Activated CD8-positive, alpha-beta T cell treated with anti-CD3 and anti-CD28 coated beads for 36 hours (primary cell): ENCODE data around the gene LRRC56. TPM values are rescaled to one million over a fixed set of nuclear protein-coding genes. Genes with fewer than 3 reads are reported as not detected.

Experiments used
- ATAC-seq: fragments of 200-7000 bp; cut with Tn5 transposase; one replicate; pipeline ENCODE4 v1.10.0; 2021; ENCODE audit warnings: mild to moderate bottlenecking, moderate library complexity
- CTCF ChIA-PET: fragments of 350-600 bp; sonication (Branson Sonifier 250); formaldehyde crosslinking; loops from one replicate; lab custom pipeline; 2021; ENCODE audit warnings: antibody characterized with exemption; lab: Charles Lee
- POLR2A ChIA-PET: fragments of 350-600 bp; sonication (Branson Sonifier 250); formaldehyde crosslinking; loops from one replicate; lab custom pipeline; 2021; ENCODE audit warnings: antibody characterized with exemption; lab: Charles Lee
- DNase-seq: peaks from one replicate; pipeline ENCODE4 v3.0.0-alpha.2; 2020
- H3K27ac Mint-ChIP-seq: one replicate; pipeline ENCODE4 v1.8.0; 2021; ENCODE audit warnings: mild to moderate bottlenecking, mixed read lengths
- H3K27me3 Mint-ChIP-seq: one replicate; pipeline ENCODE4 v1.8.0; 2021; ENCODE audit warnings: mixed read lengths
- H3K36me3 Mint-ChIP-seq: one replicate; pipeline ENCODE4 v1.8.0; 2021; ENCODE audit warnings: low read depth, mixed read lengths
- H3K4me1 Mint-ChIP-seq: one replicate; pipeline ENCODE4 v1.8.0; 2021; ENCODE audit warnings: low read depth, mixed read lengths
- H3K4me3 Mint-ChIP-seq: one replicate; pipeline ENCODE4 v1.8.0; 2021; ENCODE audit warnings: mild to moderate bottlenecking, moderate library complexity, mixed read lengths
- H3K9me3 Mint-ChIP-seq: one replicate; pipeline ENCODE4 v1.8.0; 2021; ENCODE audit warnings: mixed read lengths
- intact Hi-C: fragments of 100-400 bp; cut with micrococcal nuclease; formaldehyde crosslinking; loops from one replicate; pipeline ENCODE4 v1.10.0; 2022
- total RNA-seq, 2 experiments: library from RNA; stranded (reverse); gene quantifications; one replicate each; pipeline ENCODE4 v1.2.3, GENCODE V29; 2021
- TF ChIP-seq, protein P1 (sequence below): fragments of 200-600 bp; IDR thresholded peaks from one replicate; pipeline ENCODE4 v1.8.0; 2022; ENCODE audit warnings: antibody characterized with exemption, mild to moderate bottlenecking

The LRRC56 gene
- total RNA-seq, 2 experiments from 2014 or later, result 0.67 to 0.99 TPM

GRCh38 chr11:518463-519202 lies 18.7 kb upstream of the LRRC56 start:
- POLR2A ChIA-PET, result interaction anchor here (0.6 to 2.0 kb wide), 8 partner anchors 12 to 311 kb away, joined by 3 to 8 read pairs (median 4); partner anchors contain the start of genes HRAS, LRRC56 and RNH1
- Mint-ChIP-seq H3K4me3 (peak overlapping the region; percentile 74), H3K27me3 (no peaks in the 10 kb centered on the region), H3K9me3 (peaks cover 7% of the 10 kb centered on the region), H3K27ac (peak overlapping the region; percentile 68), H3K4me1 (peaks cover 3% of the 10 kb centered on the region), H3K36me3 (peaks cover 12% of the 10 kb centered on the region)
- CTCF ChIA-PET, result interaction anchor here (0.5 to 3.6 kb wide), 33 partner anchors 9 to 302 kb away, joined by 3 to 51 read pairs (median 3); partner anchors contain the start of genes HRAS, LRRC56, PTDSS2 and RNH1
- peak; percentile 97 for ATAC-seq
- TF ChIP-seq, protein P1, sequence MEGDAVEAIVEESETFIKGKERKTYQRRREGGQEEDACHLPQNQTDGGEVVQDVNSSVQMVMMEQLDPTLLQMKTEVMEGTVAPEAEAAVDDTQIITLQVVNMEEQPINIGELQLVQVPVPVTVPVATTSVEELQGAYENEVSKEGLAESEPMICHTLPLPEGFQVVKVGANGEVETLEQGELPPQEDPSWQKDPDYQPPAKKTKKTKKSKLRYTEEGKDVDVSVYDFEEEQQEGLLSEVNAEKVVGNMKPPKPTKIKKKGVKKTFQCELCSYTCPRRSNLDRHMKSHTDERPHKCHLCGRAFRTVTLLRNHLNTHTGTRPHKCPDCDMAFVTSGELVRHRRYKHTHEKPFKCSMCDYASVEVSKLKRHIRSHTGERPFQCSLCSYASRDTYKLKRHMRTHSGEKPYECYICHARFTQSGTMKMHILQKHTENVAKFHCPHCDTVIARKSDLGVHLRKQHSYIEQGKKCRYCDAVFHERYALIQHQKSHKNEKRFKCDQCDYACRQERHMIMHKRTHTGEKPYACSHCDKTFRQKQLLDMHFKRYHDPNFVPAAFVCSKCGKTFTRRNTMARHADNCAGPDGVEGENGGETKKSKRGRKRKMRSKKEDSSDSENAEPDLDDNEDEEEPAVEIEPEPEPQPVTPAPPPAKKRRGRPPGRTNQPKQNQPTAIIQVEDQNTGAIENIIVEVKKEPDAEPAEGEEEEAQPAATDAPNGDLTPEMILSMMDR, result peak; percentile 100
- DNase-seq, result peak; percentile 86
- intact Hi-C loops, result no loop called here

DNA sequence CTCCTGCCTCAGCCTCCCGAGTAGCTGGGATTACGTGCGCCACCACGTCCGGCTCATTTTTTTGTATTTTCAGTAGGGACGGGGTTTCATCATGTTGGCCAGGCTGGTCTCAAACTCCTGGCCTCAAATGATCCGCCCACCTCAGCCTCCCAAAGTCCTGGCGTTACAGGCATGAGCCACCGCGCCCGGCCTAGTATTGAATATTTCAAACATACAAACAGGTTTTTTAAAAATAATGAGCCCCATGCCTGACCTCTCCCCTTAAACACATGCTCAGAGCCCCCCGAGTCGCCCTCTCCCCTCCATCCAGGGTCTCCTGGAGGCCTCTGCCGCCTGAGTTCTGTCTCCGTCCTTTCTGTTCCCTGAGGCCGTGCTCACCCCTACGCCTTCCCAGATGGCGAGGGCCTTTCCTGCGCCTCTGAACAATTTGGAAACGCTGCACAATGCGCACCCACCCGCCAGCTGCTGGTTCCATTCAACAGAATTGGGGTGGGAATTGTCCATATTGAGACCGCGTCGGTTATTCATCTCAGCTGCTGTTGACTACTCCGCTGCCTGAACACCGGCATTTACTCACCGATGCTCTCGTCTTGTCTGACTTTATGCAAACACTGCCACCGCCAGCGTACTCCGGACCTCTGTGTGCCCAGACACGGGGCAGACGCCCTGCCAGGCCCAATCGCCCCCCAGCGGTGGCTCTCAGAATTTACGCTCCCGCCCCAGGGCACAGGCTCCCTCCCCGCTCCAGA lies 16.7 kb upstream of the LRRC56 start:
- no peak overlapping the region for H3K27ac Mint-ChIP-seq
- H3K36me3 Mint-ChIP-seq, result peaks cover 4% of the 10 kb centered on the region
- TF ChIP-seq, protein P1, result no peak
- POLR2A ChIA-PET, result interaction anchor here (0.6 kb wide), 1 partner anchor 258 kb away, joined by 3 read pairs; no protein-coding TSS in a partner anchor
- no peaks in the 10 kb centered on the region for H3K27me3 Mint-ChIP-seq
- intact Hi-C loops, result no loop called here
- ATAC-seq (no peak), DNase-seq (peak; percentile 50)
- CTCF ChIA-PET, result interaction anchor here (1.2 to 3.6 kb wide), 4 partner anchors 12 to 202 kb away, joined by 3 to 51 read pairs (median 4); partner anchors contain the start of gene RNH1
- H3K9me3 Mint-ChIP-seq, result peaks cover 7% of the 10 kb centered on the region
- H3K4me3 Mint-ChIP-seq, result no peak overlapping the region
- H3K4me1 Mint-ChIP-seq, result peaks cover 3% of the 10 kb centered on the region

DNA sequence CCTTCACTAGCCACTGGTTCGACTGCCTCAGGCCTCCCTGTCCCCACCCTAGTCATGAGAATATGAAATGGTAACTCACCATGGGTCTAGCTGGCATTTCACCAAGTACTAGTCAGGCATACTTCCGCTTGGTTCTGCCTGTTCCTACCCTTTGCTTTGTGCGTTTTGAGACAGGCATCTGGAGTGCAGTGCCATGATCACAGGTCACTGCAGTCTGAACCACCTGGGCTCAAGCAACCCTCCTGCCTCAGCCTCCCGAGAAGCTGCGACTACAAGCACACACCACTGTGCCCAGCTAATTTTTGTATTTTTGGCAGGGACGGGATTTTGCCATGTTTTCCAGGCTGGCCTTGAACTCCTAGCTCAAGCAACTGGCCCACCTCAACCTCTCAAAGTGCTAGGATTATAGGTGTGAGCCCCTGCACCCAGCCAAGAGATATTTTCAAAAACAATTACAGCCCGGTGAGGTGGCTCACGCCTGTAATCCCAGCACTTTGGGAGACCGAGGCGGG lies 16.1 kb upstream of the LRRC56 start:
- ChIA-PET CTCF (interaction anchor here (1.2 to 3.6 kb wide), 4 partner anchors 11 to 201 kb away, joined by 3 to 51 read pairs (median 4); partner anchors contain the start of gene RNH1), POLR2A (no interaction called here)
- Mint-ChIP-seq H3K36me3 (peaks cover 2% of the 10 kb centered on the region), H3K9me3 (peaks cover 7% of the 10 kb centered on the region), H3K4me3 (no peak overlapping the region), H3K27me3 (no peaks in the 10 kb centered on the region), H3K27ac (no peak overlapping the region), H3K4me1 (peaks cover 3% of the 10 kb centered on the region)
- intact Hi-C loops, result no loop called here
- TF ChIP-seq, protein P1, result no peak
- DNase-seq (no peak), ATAC-seq (no peak)

DNA sequence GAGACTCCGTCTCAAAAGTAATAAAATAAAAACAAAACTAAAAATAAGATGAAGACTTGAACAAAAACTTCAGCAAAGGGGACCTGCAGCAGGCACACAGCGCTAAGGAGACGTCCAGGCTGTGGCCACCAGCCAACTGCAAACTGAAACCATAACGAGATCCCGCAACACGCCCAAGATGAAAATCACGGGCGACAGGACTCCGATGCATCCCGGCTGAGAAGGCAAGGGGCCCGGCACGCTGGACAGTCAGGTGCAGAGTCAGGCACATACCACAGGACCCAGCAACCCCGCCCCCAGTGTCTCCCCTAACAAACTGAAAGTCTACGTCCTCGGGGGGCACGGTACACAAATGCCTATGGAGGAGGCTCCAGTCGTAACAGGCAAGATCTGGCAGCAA lies 11.1 kb upstream of the LRRC56 start:
- Mint-ChIP-seq H3K4me3 (no peak overlapping the region), H3K36me3 (no peaks in the 10 kb centered on the region), H3K27ac (no peak overlapping the region), H3K9me3 (no peaks in the 10 kb centered on the region), H3K4me1 (no peaks in the 10 kb centered on the region), H3K27me3 (no peaks in the 10 kb centered on the region)
- ChIA-PET CTCF (no interaction called here), POLR2A (no interaction called here)
- DNase-seq (no peak), ATAC-seq (no peak)
- TF ChIP-seq, protein P1, result no peak
- intact Hi-C loops, result no loop called here
